ENCODE measurements around the gene SMAGP. TPM values are rescaled to one million over a fixed set of nuclear protein-coding genes. Genes with fewer than 3 reads are reported as not detected.

The SMAGP gene
- polyA plus RNA-seq, 3 donors = 19.2 to 21.5 (median 20.0) TPM

DNA sequence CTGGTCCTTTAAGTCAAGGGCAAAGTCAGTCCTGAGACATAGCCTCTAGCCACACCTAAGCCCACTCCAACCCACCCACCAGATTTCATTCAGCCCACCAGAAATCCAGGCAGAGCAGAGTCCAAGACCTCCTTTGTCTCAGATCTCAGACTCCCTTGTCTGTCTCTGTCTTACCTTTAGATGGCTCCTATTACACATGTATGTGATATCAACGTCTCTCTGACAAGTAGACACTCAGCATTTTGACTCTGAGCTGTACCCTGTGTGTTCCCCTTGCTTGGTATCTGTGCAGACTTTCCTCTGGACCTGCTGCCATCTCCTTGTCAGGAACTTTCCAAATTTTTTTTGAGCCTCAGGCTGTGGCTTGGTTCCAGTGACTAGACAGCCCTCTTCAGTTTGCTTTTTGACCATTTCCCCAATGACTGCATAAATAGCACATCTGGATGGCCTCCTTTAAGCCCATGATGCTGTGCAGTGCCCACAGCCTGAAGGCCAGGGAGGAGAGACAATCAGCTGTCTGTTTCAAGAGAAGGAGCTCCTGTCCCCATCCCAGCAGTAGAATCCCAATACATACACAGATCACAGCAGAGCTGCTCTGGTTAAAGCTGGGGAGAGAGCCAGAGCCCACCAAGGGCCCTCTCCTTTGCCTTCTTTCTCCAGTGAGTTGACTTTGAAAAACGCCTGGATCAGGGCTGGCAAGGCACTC is 59.4 kb downstream of the SMAGP start:
- DNase-seq (ENCODE audit: extremely low read depth in 1 of 11, low read depth in 9 of 11, low spot score in 4 of 11) = no peak

DNA sequence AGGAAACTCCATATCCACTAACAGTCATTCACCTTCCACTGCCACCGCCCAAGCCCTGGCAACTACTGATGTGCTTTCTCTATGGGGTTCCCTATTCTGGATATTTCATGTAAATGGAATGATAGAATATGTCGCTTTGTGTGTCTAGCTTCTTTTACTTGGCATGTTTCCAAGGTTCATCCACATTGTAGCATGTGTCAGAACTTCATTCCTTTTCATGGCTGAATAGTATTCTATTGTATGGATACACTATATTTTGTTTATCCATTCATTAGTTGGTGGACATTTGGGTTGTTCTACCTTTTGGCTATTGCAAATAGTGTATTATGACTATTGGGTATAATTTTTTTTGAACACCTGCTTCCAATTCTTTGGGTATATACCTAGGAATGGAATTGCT is 61.0 kb downstream of the SMAGP start:
- DNase-seq (ENCODE audit: extremely low read depth in 1 of 11, low read depth in 9 of 11, low spot score in 4 of 11) = no peak

GRCh38 chr12:51208016-51208660 is 62.1 kb downstream of the SMAGP start:
- DNase-seq (ENCODE audit: extremely low read depth in 1 of 11, low read depth in 9 of 11, low spot score in 4 of 11) = no peak

DNA sequence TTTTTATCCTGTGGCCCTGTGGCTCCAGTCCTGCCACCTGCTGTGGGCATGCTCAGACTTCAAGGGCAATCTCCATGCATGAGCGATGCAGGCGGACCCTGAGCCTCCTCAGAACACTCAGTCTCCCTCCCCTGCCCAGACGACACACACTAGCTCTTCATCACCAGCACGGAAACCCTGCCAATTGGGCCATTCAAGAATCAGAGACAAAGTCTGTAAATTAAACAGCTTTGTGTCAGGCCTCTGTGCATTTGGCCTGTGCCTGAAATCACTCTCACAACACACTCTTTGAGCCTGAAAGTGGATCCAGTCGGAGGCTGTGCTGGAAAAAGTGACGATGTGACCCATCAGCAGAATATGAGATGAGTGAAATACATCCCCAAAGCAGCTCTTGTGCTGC is 64.9 kb downstream of the SMAGP start:
- DNase-seq (ENCODE audit: extremely low read depth in 1 of 11, low read depth in 9 of 11, low spot score in 4 of 11) = no peak

DNA sequence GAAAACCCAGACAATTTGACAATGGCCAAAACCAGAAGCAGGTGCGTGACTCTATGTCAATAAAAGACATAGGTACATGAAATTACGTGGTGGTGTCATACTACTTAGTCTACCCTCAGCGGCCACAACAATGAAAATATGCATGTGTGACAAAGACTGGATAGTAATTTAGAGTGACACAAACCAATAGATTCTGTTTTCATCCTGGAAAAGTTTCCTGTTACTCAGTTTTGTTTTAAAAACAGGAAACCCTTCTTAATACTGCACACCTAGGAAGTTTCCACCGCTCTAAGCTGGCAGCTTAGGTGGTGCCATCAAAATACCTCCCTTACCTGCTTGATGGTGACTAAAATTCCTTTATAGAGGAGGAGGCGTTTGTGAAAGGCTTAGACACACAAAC is 67.5 kb downstream of the SMAGP start:
- DNase-seq (ENCODE audit: extremely low read depth in 1 of 11, low read depth in 9 of 11, low spot score in 4 of 11) = no peak

DNA sequence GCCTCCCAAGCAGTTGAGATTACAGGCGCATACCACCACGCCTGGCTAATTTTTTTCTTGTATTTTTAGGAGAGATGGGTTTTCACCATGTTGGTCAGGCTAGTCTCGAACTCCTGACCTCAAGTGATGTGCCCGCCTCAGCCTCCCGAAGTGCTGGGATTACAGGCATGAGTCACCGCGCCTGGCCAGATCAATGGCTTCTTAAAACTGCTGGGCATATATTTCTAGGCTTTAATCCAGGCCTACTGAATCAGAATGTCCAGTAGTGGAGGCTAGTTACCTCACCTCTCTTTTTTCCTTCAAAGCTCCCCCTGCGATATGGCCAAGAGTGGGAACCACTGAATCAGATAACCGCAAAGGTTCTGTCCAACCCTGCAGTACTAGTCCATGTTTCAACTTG is 69.4 kb downstream of the SMAGP start:
- no peak for DNase-seq (ENCODE audit: extremely low read depth in 1 of 11, low read depth in 9 of 11, low spot score in 4 of 11)

DNA sequence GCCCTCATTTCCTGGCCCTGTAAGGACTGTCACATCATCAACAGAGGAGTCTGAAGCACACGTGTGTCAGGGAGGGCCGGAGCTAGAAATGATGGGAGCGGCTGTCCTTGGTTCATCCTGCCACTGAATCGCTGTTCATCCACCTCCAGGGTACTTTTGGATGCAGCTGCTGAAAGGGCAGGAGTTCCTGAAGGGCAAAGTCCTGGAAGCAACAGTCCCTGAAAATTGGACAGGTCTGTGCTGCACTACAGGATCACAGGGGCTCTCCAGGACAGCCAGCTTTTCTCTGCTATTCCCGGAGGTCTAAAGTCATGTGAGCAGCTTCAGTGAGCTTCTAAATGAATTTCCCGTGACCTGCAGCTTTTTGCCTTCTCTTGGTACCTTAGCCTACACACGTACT is 70.1 kb downstream of the SMAGP start:
- no peak for DNase-seq (ENCODE audit: extremely low read depth in 1 of 11, low read depth in 9 of 11, low spot score in 4 of 11)

GRCh38 chr12:51199366-51199945 is 70.8 kb downstream of the SMAGP start:
- DNase-seq (ENCODE audit: extremely low read depth in 1 of 11, low read depth in 9 of 11, low spot score in 4 of 11) = no peak

GRCh38 chr12:51198568-51199365 is 71.4 kb downstream of the SMAGP start:
- no peak for DNase-seq (ENCODE audit: extremely low read depth in 1 of 11, low read depth in 9 of 11, low spot score in 4 of 11)

DNA sequence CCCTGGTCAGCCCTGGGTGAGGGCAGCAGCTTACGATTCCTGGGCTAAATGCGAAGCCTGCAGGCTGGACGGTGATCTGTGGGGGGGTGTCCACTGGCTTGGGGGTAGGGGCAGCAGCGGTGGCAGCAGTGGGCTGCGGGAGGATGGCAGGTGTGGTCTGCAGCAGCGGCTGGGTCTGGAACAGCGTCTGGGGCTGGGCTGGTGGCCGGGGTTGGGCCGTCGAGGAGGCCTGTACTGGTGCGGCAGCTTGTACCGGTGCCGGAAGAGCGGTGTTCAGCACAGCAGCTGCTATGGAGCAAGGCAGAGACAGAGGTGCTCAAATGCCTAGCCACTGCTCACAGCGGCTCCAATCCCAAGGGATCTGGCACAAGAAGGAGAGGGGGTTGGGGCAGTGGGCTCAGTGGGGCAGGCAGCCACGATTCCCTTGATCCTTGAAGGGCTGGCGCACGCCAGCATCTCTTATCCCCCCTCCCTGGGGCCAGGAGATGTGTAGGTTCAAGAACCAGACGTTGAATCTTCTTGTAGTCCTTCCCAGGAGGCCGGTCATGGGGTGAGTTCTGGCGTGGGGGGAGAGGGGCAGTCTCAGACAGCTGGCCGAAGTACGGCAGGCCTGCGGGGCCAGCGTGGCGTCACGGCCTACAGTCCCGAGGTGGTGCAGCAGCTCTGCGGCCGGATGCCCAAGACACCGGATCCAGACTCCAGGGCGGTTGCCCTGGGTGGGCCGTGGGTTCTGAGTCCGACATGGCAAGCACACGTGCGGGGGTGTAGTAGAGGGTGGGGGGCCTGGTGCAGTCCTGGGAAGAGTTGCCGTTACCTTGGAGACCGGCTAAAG is 72.3 kb downstream of the SMAGP start:
- DNase-seq (ENCODE audit: extremely low read depth in 1 of 11, low read depth in 9 of 11, low spot score in 4 of 11) = no peak

GRCh38 chr12:51196547-51196946 is 73.7 kb downstream of the SMAGP start:
- no peak for DNase-seq (ENCODE audit: extremely low read depth in 1 of 11, low read depth in 9 of 11, low spot score in 4 of 11)

- DNase-seq (ENCODE audit: extremely low read depth in 1 of 11, low read depth in 9 of 11, low spot score in 4 of 11) = no peak
Measured at GRCh38 chr12:51195841-51196240, 74.4 kb downstream of the SMAGP start.

Other genes with a start within 250 kb of the SMAGP start
- 10 to 100 TPM; 46.5 to 75.7 (median 59.2) TPM for gene SLC11A2, start 244.0 kb downstream of the SMAGP start, polyA plus RNA-seq (ENCODE audit: insufficient read length in 3 of 3)
- gene LETMD1, start 222.1 kb downstream of the SMAGP start, polyA plus RNA-seq (ENCODE audit: insufficient read length in 3 of 3) = 100 to 1,000 TPM in 2 of 3 donors, 10 to 100 TPM in 1; 86.9 to 151 (median 130) TPM
- gene CSRNP2, start 186.8 kb downstream of the SMAGP start, polyA plus RNA-seq (ENCODE audit: insufficient read length in 3 of 3) = 10 to 100 TPM; 35.7 to 37.8 (median 36.2) TPM
- gene TFCP2, start 97.3 kb downstream of the SMAGP start, polyA plus RNA-seq (ENCODE audit: insufficient read length in 3 of 3) = 10 to 100 TPM; 53.0 to 55.1 (median 54.1) TPM
- gene POU6F1, start 52.4 kb downstream of the SMAGP start, polyA plus RNA-seq (ENCODE audit: insufficient read length in 3 of 3) = 10 to 100 TPM in 1 of 3 donors, 1 to 10 TPM in 2; 7.1 to 14.0 (median 8.0) TPM
- gene DAZAP2, start 31.6 kb downstream of the SMAGP start, polyA plus RNA-seq (ENCODE audit: insufficient read length in 3 of 3) = 100 to 1,000 TPM; 259 to 294 (median 266) TPM
- gene BIN2, start 53.8 kb upstream of the SMAGP start, polyA plus RNA-seq (ENCODE audit: insufficient read length in 3 of 3) = 1 to 10 TPM; 2.3 to 3.9 (median 3.2) TPM
- not detected for gene CELA1, start 76.3 kb upstream of the SMAGP start, polyA plus RNA-seq (ENCODE audit: insufficient read length in 3 of 3)
- 1 to 10 TPM; 5.0 to 7.0 (median 5.8) TPM for gene GALNT6, start 121.0 kb upstream of the SMAGP start, polyA plus RNA-seq (ENCODE audit: insufficient read length in 3 of 3)
- 1 to 10 TPM; 3.2 to 4.9 (median 4.1) TPM for gene SLC4A8, start 154.4 kb upstream of the SMAGP start, polyA plus RNA-seq (ENCODE audit: insufficient read length in 3 of 3)